Measurements from ENCODE around the gene MED26. TPM values are rescaled to one million over a fixed set of nuclear protein-coding genes. Genes with fewer than 3 reads are reported as not detected.

MED26 gene
- total and polyA plus RNA-seq, 2 of the 13 experiments (the other 11 are each of a cell fraction or from before 2014, with no cell fraction given), result 3.5 to 3.8 TPM

DNA sequence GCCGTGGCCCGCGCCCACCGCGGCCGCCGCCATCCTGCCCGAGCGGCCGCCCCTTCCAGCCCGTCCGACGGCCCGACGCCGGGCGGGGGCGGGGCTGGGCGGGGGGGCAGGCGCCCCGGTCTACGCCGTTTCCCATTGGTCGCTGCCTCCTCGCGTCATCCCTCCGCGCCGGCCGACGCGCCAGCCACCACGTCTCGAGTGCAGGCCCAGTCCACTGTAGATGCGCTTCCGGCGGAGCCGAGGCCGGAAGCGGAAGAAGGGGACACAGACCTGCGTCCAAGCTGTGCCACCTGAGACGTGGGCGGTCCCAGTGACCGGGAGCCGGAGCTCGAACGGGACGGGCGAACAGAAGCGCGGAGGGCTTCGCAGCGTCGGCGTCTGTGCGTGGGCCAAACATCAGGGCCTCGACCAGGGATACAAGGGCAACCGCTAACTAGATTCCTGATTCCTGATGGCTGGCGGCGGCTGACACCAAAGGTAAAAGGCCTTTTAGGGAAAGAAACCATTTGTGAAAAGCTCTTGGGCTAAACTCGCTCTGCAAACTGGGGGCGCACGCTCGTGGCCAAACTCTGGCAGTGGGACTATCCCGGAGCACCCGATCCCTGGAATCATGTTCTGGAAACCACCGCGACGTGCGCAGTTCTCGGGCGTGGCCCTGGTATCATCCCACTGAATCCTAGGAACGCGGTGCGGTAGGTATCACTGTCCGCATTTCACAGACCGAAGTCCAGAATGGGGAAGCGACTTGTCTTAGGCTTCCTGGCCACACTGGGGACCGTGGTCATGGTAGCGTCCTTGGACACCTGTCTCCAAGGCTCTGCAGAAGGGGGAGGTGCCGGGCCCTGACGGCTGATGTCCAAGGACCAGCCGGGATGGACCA lies 55.4 kb downstream of the MED26 start, which contains the start of gene SLC35E1 (continued):
- TF ChIP-seq, protein P1, sequence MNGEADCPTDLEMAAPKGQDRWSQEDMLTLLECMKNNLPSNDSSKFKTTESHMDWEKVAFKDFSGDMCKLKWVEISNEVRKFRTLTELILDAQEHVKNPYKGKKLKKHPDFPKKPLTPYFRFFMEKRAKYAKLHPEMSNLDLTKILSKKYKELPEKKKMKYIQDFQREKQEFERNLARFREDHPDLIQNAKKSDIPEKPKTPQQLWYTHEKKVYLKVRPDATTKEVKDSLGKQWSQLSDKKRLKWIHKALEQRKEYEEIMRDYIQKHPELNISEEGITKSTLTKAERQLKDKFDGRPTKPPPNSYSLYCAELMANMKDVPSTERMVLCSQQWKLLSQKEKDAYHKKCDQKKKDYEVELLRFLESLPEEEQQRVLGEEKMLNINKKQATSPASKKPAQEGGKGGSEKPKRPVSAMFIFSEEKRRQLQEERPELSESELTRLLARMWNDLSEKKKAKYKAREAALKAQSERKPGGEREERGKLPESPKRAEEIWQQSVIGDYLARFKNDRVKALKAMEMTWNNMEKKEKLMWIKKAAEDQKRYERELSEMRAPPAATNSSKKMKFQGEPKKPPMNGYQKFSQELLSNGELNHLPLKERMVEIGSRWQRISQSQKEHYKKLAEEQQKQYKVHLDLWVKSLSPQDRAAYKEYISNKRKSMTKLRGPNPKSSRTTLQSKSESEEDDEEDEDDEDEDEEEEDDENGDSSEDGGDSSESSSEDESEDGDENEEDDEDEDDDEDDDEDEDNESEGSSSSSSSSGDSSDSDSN (CRISPR knock-in tag; IDR thresholded peaks at IDR 0.05), result peak; percentile 89
- TF ChIP-seq ZNF205 (CRISPR knock-in tag; IDR thresholded peaks at IDR 0.05) (peak; percentile 54; the same call in 1 of the 2 replicates), ZNF512 (CRISPR knock-in tag; IDR thresholded peaks at IDR 0.05) (no peak), KMT2A (CRISPR knock-in tag; IDR thresholded peaks at IDR 0.05) (peak; percentile 86), RFXAP (CRISPR knock-in tag; IDR thresholded peaks at IDR 0.05; ENCODE audit: borderline replicate concordance) (0 out of 2 replicates have a peak, but pooled peaks have one; percentile 60), GLI4 (CRISPR knock-in tag; IDR thresholded peaks at IDR 0.05; ENCODE audit: borderline replicate concordance) (peak; percentile 57; the same call in 1 of the 2 replicates), ZC3H4 (CRISPR knock-in tag; IDR thresholded peaks at IDR 0.05; ENCODE audit: borderline replicate concordance) (no peak; the same call in 1 of the 2 replicates), ZNF605 (CRISPR knock-in tag; IDR thresholded peaks at IDR 0.05) (0 out of 2 replicates have a peak, but pooled peaks have one; percentile 44), GFI1 (CRISPR knock-in tag; IDR thresholded peaks at IDR 0.05; ENCODE audit: borderline replicate concordance) (no peak), ZMYM4 (CRISPR knock-in tag; IDR thresholded peaks at IDR 0.05) (peak; percentile 77), FOXA3 (CRISPR knock-in tag; IDR thresholded peaks at IDR 0.05) (peak; percentile 68), SRF (IDR thresholded peaks at IDR 0.05; ENCODE audit: low read depth, low read length) (0 out of 2 replicates have a peak, but pooled peaks have one; percentile 54), ZNF326 (CRISPR knock-in tag; IDR thresholded peaks at IDR 0.05; ENCODE audit: borderline replicate concordance) (no peak), ZNF777 (CRISPR knock-in tag; IDR thresholded peaks at IDR 0.05) (peak; percentile 98), ZNF224 (CRISPR knock-in tag; IDR thresholded peaks at IDR 0.05) (no peak), KDM1A (CRISPR knock-in tag; IDR thresholded peaks at IDR 0.05) (0 out of 2 replicates have a peak, but pooled peaks have one; percentile 19), MAX (IDR thresholded peaks at IDR 0.05) (peak; percentile 79)
- TF ChIP-seq, protein P2, sequence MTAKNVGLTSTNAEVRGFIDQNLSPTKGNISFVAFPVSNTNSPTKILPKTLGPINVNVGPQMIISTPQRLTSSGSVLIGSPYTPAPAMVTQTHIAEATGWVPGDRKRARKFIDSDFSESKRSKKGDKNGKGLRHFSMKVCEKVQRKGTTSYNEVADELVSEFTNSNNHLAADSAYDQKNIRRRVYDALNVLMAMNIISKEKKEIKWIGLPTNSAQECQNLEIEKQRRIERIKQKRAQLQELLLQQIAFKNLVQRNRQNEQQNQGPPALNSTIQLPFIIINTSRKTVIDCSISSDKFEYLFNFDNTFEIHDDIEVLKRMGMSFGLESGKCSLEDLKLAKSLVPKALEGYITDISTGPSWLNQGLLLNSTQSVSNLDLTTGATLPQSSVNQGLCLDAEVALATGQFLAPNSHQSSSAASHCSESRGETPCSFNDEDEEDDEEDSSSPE (CRISPR knock-in tag; IDR thresholded peaks at IDR 0.05), result peak; percentile 44
- TF ChIP-seq, protein P3, sequence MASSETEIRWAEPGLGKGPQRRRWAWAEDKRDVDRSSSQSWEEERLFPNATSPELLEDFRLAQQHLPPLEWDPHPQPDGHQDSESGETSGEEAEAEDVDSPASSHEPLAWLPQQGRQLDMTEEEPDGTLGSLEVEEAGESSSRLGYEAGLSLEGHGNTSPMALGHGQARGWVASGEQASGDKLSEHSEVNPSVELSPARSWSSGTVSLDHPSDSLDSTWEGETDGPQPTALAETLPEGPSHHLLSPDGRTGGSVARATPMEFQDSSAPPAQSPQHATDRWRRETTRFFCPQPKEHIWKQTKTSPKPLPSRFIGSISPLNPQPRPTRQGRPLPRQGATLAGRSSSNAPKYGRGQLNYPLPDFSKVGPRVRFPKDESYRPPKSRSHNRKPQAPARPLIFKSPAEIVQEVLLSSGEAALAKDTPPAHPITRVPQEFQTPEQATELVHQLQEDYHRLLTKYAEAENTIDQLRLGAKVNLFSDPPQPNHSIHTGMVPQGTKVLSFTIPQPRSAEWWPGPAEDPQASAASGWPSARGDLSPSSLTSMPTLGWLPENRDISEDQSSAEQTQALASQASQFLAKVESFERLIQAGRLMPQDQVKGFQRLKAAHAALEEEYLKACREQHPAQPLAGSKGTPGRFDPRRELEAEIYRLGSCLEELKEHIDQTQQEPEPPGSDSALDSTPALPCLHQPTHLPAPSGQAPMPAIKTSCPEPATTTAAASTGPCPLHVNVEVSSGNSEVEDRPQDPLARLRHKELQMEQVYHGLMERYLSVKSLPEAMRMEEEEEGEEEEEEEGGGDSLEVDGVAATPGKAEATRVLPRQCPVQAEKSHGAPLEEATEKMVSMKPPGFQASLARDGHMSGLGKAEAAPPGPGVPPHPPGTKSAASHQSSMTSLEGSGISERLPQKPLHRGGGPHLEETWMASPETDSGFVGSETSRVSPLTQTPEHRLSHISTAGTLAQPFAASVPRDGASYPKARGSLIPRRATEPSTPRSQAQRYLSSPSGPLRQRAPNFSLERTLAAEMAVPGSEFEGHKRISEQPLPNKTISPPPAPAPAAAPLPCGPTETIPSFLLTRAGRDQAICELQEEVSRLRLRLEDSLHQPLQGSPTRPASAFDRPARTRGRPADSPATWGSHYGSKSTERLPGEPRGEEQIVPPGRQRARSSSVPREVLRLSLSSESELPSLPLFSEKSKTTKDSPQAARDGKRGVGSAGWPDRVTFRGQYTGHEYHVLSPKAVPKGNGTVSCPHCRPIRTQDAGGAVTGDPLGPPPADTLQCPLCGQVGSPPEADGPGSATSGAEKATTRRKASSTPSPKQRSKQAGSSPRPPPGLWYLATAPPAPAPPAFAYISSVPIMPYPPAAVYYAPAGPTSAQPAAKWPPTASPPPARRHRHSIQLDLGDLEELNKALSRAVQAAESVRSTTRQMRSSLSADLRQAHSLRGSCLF (CRISPR knock-in tag; IDR thresholded peaks at IDR 0.05; ENCODE audit: borderline replicate concordance), result peak; percentile 73; the same call in 1 of the 2 replicates
